Ishikawa (cell line): Measurements from ENCODE around the gene DCXR.

Experiments
- CEBPB ChIP-seq: IDR thresholded peaks from 2 replicates; pipeline ENCODE4 v1.6.1; 2012
- CREB1 ChIP-seq: IDR thresholded peaks from 2 replicates; pipeline ENCODE4 v1.6.1; 2012; ENCODE audit warnings: low read depth
- EGR1 ChIP-seq: IDR thresholded peaks from 2 replicates; pipeline ENCODE4 v1.6.1; 2012
- EP300 ChIP-seq: IDR thresholded peaks from 2 replicates; pipeline ENCODE4 v1.6.1; 2012; ENCODE audit warnings: borderline replicate concordance
- FOXM1 ChIP-seq: IDR thresholded peaks from 2 replicates; pipeline ENCODE4 v1.6.1; 2012; ENCODE audit warnings: low read depth, borderline replicate concordance
- RAD21 ChIP-seq: IDR thresholded peaks from 2 replicates; pipeline ENCODE4 v1.6.1; 2012; ENCODE audit warnings: low read depth
- TAF1 ChIP-seq: IDR thresholded peaks from 2 replicates; pipeline ENCODE4 v1.6.1; 2012; ENCODE audit warnings: low read depth, mild to moderate bottlenecking
- YY1 ChIP-seq: IDR thresholded peaks from 2 replicates; pipeline ENCODE4 v1.6.1; 2012; ENCODE audit warnings: low read depth
- TF ChIP-seq, protein P1 (sequence below): IDR thresholded peaks from 2 replicates; pipeline ENCODE4 v1.6.1; 2012
- TF ChIP-seq, protein P2 (sequence below): IDR thresholded peaks from 2 replicates; pipeline ENCODE4 v1.6.1; 2012; ENCODE audit warnings: low read depth, mild to moderate bottlenecking

- TF ChIP-seq, protein P1, sequence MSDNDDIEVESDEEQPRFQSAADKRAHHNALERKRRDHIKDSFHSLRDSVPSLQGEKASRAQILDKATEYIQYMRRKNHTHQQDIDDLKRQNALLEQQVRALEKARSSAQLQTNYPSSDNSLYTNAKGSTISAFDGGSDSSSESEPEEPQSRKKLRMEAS, result no peak
- TF ChIP-seq TAF1 (no peak), EP300 (no peak), RAD21 (no peak), CREB1 (no peak), FOXM1 (no peak), CEBPB (no peak), EGR1 (no peak), YY1 (no peak)
- TF ChIP-seq, protein P2, sequence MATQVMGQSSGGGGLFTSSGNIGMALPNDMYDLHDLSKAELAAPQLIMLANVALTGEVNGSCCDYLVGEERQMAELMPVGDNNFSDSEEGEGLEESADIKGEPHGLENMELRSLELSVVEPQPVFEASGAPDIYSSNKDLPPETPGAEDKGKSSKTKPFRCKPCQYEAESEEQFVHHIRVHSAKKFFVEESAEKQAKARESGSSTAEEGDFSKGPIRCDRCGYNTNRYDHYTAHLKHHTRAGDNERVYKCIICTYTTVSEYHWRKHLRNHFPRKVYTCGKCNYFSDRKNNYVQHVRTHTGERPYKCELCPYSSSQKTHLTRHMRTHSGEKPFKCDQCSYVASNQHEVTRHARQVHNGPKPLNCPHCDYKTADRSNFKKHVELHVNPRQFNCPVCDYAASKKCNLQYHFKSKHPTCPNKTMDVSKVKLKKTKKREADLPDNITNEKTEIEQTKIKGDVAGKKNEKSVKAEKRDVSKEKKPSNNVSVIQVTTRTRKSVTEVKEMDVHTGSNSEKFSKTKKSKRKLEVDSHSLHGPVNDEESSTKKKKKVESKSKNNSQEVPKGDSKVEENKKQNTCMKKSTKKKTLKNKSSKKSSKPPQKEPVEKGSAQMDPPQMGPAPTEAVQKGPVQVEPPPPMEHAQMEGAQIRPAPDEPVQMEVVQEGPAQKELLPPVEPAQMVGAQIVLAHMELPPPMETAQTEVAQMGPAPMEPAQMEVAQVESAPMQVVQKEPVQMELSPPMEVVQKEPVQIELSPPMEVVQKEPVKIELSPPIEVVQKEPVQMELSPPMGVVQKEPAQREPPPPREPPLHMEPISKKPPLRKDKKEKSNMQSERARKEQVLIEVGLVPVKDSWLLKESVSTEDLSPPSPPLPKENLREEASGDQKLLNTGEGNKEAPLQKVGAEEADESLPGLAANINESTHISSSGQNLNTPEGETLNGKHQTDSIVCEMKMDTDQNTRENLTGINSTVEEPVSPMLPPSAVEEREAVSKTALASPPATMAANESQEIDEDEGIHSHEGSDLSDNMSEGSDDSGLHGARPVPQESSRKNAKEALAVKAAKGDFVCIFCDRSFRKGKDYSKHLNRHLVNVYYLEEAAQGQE, result no peak
Observed at GRCh38 chr17:81992306-81993102, 45.0 kb downstream of the DCXR start.
